ENCODE results near the gene MFSD6L. TPM values are rescaled to one million over a fixed set of nuclear protein-coding genes. Genes with fewer than 3 reads are reported as not detected.

Gene MFSD6L
- total and polyA plus RNA-seq, 2 of the 13 experiments (the other 11 are each of a cell fraction or from before 2014, with no cell fraction given), result not detected

DNA sequence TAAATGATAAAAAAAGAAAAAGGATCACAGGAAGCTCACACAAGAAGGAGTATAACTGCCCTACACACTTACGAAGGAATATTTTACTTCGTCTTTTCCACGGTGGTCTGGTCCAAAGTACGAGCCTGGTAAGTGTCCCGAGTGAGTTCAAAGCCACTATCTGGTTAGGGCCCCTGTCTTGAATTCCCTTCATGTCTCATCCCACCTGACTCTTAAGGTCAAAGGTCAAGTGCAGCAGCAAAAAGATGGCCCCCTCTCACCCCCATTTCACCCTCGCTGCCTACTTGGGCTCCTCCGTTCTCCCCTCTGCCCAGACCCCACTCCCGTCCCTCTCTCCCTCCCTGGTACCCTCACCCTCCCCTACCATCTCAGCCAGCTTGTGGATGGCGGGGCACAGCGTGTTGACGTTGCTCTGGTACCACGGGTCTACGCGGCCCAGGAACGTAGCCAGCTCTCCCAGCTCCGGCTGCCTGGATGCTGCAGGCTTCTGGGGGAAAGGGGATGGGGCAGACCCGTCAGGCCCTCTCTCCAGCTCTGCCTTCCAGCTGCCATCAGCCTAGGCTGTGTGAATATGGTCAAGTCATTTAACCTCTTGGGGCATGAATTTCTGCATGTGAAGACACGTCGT is 27.8 kb upstream of the MFSD6L start (continued):
- TF ChIP-seq ZNF124 (CRISPR knock-in tag; IDR thresholded peaks at IDR 0.05) (no peak), ZNF441 (CRISPR knock-in tag; IDR thresholded peaks at IDR 0.05; ENCODE audit: borderline replicate concordance) (no peak), CCDC6 (CRISPR knock-in tag; IDR thresholded peaks at IDR 0.05) (no peak), ZNF672 (CRISPR knock-in tag; IDR thresholded peaks at IDR 0.05) (no peak), MAFF (IDR thresholded peaks at IDR 0.05; ENCODE audit: low read depth, low read length) (no peak), SIN3A (IDR thresholded peaks at IDR 0.05; ENCODE audit: borderline replicate concordance, low read depth, low read length) (no peak), ARNTL (CRISPR knock-in tag; IDR thresholded peaks at IDR 0.05) (no peak), ZNF644 (CRISPR knock-in tag; IDR thresholded peaks at IDR 0.05; ENCODE audit: low read depth) (no peak), EEA1 (CRISPR knock-in tag; IDR thresholded peaks at IDR 0.05; ENCODE audit: borderline replicate concordance) (no peak), ZNF543 (CRISPR knock-in tag; IDR thresholded peaks at IDR 0.05) (no peak), ZNF589 (CRISPR knock-in tag; conservative IDR thresholded peaks at IDR 0.05) (no peak), SSRP1 (CRISPR knock-in tag; IDR thresholded peaks at IDR 0.05) (no peak)
- TF ChIP-seq, protein P1, sequence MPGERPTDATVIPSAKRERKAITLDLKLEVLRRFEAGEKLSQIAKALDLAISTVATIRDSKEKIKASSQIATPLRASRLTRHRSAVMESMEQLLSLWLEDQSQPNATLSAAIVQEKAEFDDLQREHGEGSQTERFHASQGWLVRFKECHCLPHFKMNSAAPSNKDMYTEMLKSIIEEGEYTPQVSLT (CRISPR knock-in tag; IDR thresholded peaks at IDR 0.05; ENCODE audit: borderline replicate concordance, low read depth), result no peak

DNA sequence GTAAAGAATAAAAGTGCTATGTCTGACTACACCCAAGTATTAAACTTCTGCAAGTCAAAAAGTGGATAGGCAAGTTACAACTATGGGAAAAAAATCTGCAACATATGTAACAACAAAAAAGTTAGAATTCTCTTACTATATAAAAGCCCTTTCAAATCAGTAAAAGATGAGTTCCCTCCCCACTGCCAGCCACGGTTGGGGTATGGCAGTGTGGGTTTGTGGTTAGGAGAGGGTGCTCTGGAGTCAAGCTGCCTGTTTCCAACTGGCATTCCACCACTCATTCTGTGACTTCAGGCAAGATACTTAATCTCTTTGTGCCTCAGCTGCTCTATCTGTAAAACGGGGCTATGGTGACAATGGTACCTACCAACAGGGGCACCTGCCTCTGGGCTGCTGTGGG is 26.6 kb upstream of the MFSD6L start:
- FAIRE-seq, result no peak
- in situ Hi-C loops (cut with HindIII; ENCODE audit: extremely low pct_ligation_motif_present, low pct_unique_long_range_greater_than_20kb), result no loop called here
- TF ChIP-seq ZNF572 (CRISPR knock-in tag; IDR thresholded peaks at IDR 0.05), result no peak
- TF ChIP-seq, protein P2, sequence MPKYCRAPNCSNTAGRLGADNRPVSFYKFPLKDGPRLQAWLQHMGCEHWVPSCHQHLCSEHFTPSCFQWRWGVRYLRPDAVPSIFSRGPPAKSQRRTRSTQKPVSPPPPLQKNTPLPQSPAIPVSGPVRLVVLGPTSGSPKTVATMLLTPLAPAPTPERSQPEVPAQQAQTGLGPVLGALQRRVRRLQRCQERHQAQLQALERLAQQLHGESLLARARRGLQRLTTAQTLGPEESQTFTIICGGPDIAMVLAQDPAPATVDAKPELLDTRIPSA (CRISPR knock-in tag; IDR thresholded peaks at IDR 0.05; ENCODE audit: borderline replicate concordance), result no peak
- TF ChIP-seq ZNF331 (CRISPR knock-in tag; IDR thresholded peaks at IDR 0.05), result no peak
- no peak for TF ChIP-seq ZFP41 (CRISPR knock-in tag; IDR thresholded peaks at IDR 0.05; ENCODE audit: borderline replicate concordance)
- no peak for TF ChIP-seq ZNF274 (CRISPR knock-in tag; IDR thresholded peaks at IDR 0.05)
- TF ChIP-seq ARNT2 (CRISPR knock-in tag; IDR thresholded peaks at IDR 0.05; ENCODE audit: low read depth), result no peak
- TF ChIP-seq ZNF674 (CRISPR knock-in tag; IDR thresholded peaks at IDR 0.05; ENCODE audit: low read depth), result no peak
- no peak for TF ChIP-seq NFIC (IDR thresholded peaks at IDR 0.05; ENCODE audit: low read length)
- TF ChIP-seq ZNF552 (CRISPR knock-in tag; IDR thresholded peaks at IDR 0.05; ENCODE audit: borderline replicate concordance), result no peak
- no peak for TF ChIP-seq MIER3 (CRISPR knock-in tag; IDR thresholded peaks at IDR 0.05; ENCODE audit: borderline replicate concordance)
- no peak for TF ChIP-seq ZNF746 (CRISPR knock-in tag; IDR thresholded peaks at IDR 0.05)
- TF ChIP-seq SRSF9 (IDR thresholded peaks at IDR 0.05; ENCODE audit: borderline replicate concordance, insufficient read depth, low read depth, low read length, poor library complexity, severe bottlenecking), result no peak
- no peak for TF ChIP-seq RELA (CRISPR knock-in tag; IDR thresholded peaks at IDR 0.05)
- no peak for TF ChIP-seq ZNF207 (IDR thresholded peaks at IDR 0.05; ENCODE audit: borderline replicate concordance)
- TF ChIP-seq GATAD2A (CRISPR knock-in tag; IDR thresholded peaks at IDR 0.05), result no peak

More for the DNA sequence above, 26.6 kb upstream of the MFSD6L start:
- Histone ChIP-seq H4K20me1 (ENCODE audit: insufficient read depth, low read length) (no peaks in the 10 kb centered on the region), H3K27ac (ENCODE audit: extremely low read length, insufficient read depth, low read length) (no peak overlapping the region), H3K9ac (ENCODE audit: insufficient read depth, low read depth, low read length) (no peak overlapping the region), H2AFZ (ENCODE audit: low read length) (no peak overlapping the region), H3K4me3 (replicated peaks in 1 of 3; ENCODE audit: insufficient read depth in 1 of 3, low read depth in 2 of 3, low read length in 3 of 3) (no peak overlapping the region), H3K4me2 (ENCODE audit: low read depth, low read length) (no peak overlapping the region), H3K9me3 (ENCODE audit: low read length) (peaks cover 11% of the 10 kb centered on the region), H3K27me3 (ENCODE audit: control insufficient read depth in 1 of 2, insufficient read depth in 2 of 2, low read length in 2 of 2) (peaks cover 0 to 9% of the 10 kb centered on the region in 2 experiments; a peak in 3 of 5 replicates), H3K4me1 (ENCODE audit: insufficient read depth, low read length) (no peaks in the 10 kb centered on the region), H3K36me3 (replicated peaks in 1 of 2; ENCODE audit: control insufficient read depth in 1 of 2, insufficient read depth in 2 of 2, low read length in 2 of 2) (no peaks in the 10 kb centered on the region), H3K79me2 (ENCODE audit: insufficient read depth, low read length) (no peaks in the 10 kb centered on the region)
- WGBS (ENCODE audit: low lambda C conversion rate), result 0% methylated on average over 2 of the region's 2 CpGs
- intact Hi-C loops (cut with micrococcal nuclease; ENCODE audit: unreplicated experiment), result no loop called here
- DNase-seq (ENCODE audit: low spot score), result no peak
- ChIA-PET CTCF (ENCODE audit: low intra/inter-chr PET ratio, low total read pairs) (no interaction called here), POLR2A (no interaction called here)
- ATAC-seq, result no peak
- no TSS peak for BruUV-seq (replicated peaks)
